Fibroblast of villous mesenchyme (primary cell): ENCODE measurements around the gene ZNF195. TPM values are rescaled to one million over a fixed set of nuclear protein-coding genes. Genes with fewer than 3 reads are reported as not detected.

Experiments
- DNase-seq: peaks from one replicate; pipeline ENCODE4 v3.0.0-alpha.2; 2010; ENCODE audit warnings: low read depth
- H3K4me3 ChIP-seq: 2 replicates; pipeline ENCODE4 v1.5.1; 2011; ENCODE audit warnings: low read depth, mild to moderate bottlenecking, low read length
- total RNA-seq: library from RNA; depleted of rRNA; stranded (reverse); fragments of >200 nt; gene quantifications from 2 replicates; pipeline ENCODE4 v1.2.3, GENCODE V29; 2012
- TF ChIP-seq, protein P1 (sequence below): IDR thresholded peaks from 2 replicates; pipeline ENCODE4 v1.5.1; 2012; ENCODE audit warnings: low read depth, mild to moderate bottlenecking, low read length; ENCODE audit not compliant: insufficient read depth

The ZNF195 gene
- total RNA-seq, 1 donor, result 25.5 TPM

DNA sequence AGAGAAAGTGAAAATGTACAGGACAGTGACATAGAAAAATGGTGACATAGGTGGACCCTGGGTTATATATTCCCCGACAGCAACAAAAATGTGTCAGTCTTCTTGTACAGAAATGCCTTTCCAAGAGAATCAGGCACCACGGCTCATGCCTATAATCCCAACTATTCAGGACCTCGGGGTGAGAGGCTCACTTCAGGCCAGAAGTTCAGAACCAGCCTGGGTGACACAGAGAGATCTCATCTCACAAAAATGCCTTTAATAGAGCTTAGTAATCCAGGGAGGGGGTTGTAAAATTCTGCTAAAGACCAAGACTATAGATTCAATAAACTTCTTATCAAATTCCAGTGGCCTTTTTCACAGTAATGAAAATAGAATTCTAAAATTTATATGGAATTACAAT is 10.7 kb downstream of the ZNF195 start:
- TF ChIP-seq, protein P1, sequence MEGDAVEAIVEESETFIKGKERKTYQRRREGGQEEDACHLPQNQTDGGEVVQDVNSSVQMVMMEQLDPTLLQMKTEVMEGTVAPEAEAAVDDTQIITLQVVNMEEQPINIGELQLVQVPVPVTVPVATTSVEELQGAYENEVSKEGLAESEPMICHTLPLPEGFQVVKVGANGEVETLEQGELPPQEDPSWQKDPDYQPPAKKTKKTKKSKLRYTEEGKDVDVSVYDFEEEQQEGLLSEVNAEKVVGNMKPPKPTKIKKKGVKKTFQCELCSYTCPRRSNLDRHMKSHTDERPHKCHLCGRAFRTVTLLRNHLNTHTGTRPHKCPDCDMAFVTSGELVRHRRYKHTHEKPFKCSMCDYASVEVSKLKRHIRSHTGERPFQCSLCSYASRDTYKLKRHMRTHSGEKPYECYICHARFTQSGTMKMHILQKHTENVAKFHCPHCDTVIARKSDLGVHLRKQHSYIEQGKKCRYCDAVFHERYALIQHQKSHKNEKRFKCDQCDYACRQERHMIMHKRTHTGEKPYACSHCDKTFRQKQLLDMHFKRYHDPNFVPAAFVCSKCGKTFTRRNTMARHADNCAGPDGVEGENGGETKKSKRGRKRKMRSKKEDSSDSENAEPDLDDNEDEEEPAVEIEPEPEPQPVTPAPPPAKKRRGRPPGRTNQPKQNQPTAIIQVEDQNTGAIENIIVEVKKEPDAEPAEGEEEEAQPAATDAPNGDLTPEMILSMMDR, result no peak

DNA sequence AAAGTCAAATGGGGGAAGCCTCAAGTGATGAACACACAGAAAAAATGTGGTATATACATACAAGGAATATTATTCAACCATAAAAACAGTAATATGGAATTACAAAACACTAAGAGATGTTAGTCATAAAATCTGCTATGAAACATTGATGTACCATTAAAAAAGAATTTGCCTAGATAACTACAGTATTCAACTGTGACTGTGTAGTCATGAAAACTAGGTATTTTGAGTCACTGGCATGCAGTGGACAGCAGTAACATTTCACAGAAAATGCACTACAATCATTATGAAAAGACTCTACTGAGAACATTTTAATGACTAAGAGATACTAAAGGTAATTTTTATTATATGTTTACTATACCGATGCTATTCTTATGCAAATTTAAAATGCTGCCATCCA is 11.7 kb downstream of the ZNF195 start:
- TF ChIP-seq, protein P1, result no peak
- DNase-seq, result no peak
- H3K4me3 ChIP-seq, result no peak overlapping the region

More for the DNA sequence above, 10.7 kb downstream of the ZNF195 start:
- DNase-seq, result no peak
- H3K4me3 ChIP-seq, result no peak overlapping the region

DNA sequence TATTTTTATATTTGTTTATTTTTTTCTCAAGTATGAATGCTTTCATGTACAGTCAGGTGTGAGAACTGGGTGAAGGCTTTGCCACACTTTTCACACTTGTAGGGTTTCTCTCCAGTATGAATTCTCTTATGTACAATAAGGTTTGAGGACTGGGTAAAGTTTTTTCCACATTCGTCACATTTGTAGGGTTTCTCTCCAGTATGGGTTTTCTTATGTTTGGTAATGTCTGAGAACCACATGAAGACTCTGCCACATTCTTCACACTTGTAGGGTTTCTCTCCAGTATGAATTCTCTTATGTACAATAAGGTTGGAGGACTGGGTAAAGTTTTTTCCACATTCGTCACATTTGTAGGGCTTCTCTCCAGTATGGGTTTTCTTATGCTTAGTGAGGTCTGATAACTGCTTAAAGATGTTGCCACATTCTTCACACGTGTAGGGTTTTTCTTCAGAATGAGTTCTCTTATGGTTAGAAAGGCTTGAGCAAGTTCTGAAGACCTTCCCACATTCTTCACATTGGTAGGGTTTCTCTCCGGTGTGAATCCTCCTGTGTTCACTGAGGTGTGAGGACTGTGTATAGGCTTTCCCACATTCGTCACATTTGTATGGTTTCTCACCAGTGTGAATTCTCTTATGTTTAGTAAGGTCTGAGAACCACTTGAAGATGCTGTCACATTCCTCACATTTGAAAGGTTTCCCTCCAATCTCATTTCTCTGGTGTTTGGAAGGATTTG is 19.7 kb downstream of the ZNF195 start:
- DNase-seq, result no peak
- H3K4me3 ChIP-seq, result no peak overlapping the region
- TF ChIP-seq, protein P1, result no peak

DNA sequence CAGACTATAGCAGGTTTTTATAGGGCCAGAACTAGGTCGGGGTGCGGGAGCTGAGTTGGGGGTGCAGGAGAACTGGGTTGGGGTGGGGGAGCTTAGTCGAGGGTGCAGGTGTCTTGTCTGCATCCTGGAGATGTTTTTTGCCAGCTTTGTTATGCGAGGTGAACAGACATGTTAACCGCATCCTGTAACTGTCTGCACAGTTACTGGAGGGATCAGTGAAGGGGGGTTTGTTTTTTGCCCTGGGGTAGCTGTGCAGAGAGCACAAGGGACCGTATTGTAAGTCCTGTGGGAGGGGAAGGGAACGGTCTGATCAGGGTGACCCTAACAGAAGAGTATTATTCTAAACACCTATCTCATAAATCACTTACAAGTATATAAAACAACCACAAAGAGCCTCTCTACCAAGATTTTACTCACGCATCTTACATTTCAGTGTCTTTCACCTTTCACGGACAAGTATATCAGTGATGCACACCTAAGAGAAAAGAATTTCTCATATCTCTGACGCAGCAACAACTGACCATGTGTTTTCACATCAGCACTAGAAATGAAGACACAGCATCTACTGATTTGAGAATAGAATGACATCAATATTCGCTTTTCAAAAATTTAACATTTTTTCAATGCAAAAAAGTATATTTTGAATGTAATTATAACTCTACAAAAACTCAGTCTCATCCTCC is 20.8 kb downstream of the ZNF195 start:
- H3K4me3 ChIP-seq, result no peak overlapping the region
- no peak for DNase-seq
- TF ChIP-seq, protein P1, result no peak

DNA sequence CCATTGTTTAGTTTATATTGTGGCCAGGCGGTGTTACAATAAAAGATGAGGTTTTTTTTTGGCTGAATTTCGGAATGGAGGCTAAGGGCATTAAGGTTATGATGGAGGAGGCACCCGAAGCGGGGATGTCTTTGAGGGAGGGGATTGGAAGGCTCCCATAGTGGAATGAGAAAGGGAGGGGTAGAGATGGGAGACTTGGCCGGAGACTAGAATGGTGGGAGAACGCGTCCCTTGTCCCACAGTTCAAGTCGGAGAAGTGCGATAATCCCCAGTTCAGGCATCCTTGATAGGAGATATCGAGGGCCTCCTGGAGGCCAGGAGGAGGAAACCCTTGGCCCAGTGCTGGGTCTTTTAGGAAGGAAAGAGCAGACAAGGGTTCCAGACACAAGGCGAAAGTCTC is 21.6 kb downstream of the ZNF195 start:
- TF ChIP-seq, protein P1, result no peak
- no peak overlapping the region for H3K4me3 ChIP-seq

DNA sequence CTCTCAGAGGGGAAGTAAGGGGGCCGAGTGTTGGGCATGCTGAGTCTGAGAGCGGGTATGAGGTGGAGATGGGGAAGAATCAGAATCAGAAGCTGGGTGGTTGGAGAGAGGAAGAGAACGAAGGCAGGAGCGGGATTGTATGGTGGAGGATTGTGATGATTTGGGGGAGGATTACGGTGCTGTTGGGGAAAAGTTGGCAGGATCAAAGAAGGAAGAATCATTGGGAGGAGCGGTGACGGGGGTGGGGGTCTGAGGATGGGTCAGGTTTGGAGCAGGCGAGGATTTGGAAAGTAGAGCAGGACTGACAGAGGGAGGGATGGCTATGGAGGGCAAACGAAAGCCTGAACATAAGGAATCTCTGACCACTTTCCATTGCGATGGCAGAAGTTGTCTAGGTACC is 22.1 kb downstream of the ZNF195 start:
- no peak overlapping the region for H3K4me3 ChIP-seq
- DNase-seq, result no peak
- TF ChIP-seq, protein P1, result no peak

More for the DNA sequence above, 21.6 kb downstream of the ZNF195 start:
- DNase-seq, result no peak
